ENCODE measurements around the gene SIRT4.
"Not testable (repeated sequence)": the region's sequence is repeated elsewhere in the genome, so short reads cannot be mapped to it uniquely, and the experiment has no call there.

SIRT4 gene

GRCh38 chr12:120283318-120283717 lies 18.8 kb upstream of the SIRT4 start:
- no peak for ATAC-seq

- ATAC-seq: no peak
These were observed 17.7 kb upstream of the SIRT4 start for GRCh38 chr12:120284381-120284780.

DNA sequence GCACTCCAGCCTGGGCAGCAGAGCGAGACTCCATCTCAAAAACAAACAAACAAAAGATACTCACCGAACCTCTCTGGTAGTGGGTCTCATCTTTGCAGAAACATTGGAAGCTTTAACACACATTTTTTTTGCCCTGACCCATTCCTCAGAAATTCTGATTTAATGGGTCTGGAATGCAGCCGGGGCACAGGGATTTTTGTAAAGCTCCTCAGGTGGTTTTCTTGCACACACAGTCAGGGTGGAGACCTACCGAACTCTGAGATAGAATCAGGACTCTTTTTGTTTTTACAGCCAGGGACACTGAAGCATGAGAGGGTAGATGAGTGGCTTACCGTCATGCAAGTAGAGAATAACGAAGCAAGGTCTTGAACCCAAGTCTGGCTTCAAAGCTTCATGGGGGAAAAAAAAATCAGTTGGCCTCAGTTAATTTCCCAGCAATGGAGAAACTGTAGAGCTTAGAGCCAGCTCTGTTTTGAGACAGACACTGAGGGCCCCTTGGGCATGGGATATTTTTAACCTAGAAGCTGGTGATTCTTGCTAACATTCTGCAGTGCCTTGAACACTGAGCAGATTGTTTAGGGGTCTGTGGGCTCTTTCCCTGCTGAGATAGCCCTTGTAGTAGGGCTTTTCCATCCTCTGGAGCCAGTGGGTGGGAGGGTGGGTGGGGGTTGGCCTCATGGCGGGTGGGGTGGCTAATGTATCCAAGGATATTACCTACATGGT lies 15.2 kb upstream of the SIRT4 start:
- ATAC-seq: no peak

DNA sequence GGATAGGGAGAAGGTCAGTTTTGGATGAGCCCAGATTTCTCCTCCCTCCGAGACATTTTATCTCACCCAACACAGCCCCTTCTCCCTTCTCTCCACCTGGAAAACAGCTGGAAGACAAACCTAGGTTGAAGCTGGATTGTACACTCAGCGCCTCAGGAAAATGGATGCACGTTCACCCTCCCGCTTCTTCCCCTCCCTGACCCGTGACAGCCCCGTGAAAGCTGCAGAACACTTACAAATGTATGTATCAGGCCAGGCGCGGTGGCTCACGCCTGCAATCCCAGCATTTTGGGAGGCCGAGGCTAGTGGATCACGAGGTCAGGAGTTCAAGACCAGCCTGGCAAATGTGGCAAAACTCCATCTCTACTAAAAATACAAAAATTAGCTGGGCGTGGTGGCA lies 14.6 kb upstream of the SIRT4 start:
- ATAC-seq: no peak

- peak; percentile 1 to 2 for ATAC-seq
These were observed 11.4 kb upstream of the SIRT4 start for GRCh38 chr12:120290609-120291305.

DNA sequence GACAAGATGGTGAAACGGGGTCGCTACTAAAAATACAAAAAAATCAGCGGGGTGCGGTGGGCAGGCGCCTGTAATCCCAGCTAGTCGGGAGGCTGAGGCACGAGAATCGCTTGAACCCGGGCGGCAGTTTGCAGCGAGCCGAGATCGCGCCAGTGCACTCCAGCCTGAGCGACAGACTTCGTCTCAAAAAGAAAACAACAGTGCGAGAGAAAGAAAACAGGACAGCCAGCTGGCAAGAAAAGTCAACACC lies 9.8 kb upstream of the SIRT4 start:
- ATAC-seq: peak; percentile 3

GRCh38 chr12:120292661-120293531 lies 9.2 kb upstream of the SIRT4 start, which contains the start of gene RNU4-1:
TSS of gene RNU4-1 (minus strand) at chr12:120293237.
- peak; percentile 56 to 58 for ATAC-seq

- no peak for ATAC-seq
These were observed 12.1 kb downstream of the SIRT4 start for GRCh38 chr12:120314220-120314619.

- ATAC-seq: no peak
These were observed 14.7 kb downstream of the SIRT4 start for GRCh38 chr12:120316798-120317223.

DNA sequence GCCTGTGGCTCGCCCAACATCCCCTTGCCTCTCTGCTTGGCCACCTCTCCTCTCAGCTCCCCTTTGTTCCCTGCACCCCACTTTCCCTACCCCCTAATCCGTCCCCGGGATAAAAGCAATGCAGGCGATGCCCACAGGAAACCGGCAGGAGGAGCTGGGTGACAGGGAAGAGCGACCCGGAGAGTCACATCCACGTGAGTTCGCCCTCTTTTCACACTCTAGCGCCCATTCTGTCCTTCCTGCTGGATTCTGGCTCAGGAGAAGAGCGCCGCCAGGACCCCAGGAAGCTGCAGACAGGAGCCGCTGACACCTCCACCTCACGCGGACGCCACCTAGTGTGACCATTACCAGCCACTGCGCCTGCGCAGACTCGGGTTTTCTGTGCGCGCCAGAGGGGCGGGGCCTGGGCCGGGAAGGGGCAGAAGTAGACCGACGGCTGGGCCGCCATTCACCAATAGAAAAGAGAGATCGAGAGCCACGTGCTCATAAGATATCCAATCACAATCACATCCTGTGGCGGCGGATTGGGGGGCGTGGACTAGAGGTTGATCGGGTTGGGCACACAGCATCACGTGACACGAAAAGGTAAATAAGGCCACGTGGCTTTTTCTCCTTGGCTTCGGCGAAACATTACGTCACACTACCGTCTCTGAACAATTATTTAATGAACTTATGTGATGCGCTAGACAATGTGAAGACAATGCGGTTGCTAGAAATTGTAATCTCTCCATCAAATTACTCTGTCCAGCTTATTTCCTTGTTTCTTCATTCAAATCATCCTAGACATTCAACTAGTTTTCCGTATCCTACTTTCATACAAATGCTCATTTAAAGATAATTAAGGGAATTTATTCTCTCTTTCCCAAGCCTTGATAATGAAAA lies 15.3 kb downstream of the SIRT4 start:
- peak; percentile 100 for ATAC-seq

GRCh38 chr12:120321382-120322202 lies 19.5 kb downstream of the SIRT4 start:
- no peak for ATAC-seq

- ATAC-seq: no peak
These were observed 21.7 kb downstream of the SIRT4 start for GRCh38 chr12:120323772-120324171.

- ATAC-seq: no peak
These were observed 22.8 kb downstream of the SIRT4 start for GRCh38 chr12:120324841-120325417.

DNA sequence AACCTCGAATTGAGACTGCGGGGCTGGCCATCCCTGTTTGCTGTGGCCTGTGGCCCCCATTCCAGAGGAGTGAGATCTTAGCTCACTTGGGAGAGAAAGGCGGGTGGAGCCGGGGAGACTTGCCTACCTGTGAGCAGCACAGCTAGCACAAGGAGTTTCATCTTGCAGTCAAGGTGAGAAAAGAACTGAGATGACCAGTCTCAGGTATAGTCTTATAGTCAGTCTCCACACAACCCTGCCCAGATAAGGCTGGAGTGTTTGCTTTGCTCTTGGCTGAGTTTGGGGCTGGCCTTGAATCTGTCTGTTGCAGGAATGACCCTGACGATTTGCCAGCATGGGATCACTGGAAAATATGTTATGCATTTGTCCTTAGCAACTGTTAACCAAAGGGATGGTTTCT lies 25.5 kb downstream of the SIRT4 start, which contains the start of gene PLA2G1B:
PLA2G1B (minus strand) TSS at position 187 of the 400 bp plus-strand sequence; CDS start at position 161, 26 bp downstream.
- no peak for ATAC-seq

DNA sequence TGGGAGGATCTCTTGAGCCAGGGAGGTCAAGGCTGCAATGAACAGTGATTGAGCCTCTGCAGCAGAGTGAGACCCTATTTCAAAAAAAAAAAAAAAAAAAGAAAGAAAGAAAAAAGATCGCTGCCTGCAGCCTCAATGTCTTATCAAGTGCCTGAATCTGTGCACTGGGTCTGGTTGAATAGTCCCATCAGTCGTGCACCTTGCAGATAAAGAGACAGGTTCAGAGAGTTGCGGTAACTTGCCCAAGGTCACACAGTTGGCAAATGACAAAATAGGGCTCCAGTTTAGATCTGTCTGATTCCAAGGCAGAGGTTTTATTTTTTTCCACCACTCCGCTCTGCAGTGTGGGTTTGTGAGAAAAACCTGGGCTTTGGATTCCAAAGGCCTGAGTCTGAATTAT lies 26.1 kb downstream of the SIRT4 start:
- no peak for ATAC-seq

DNA sequence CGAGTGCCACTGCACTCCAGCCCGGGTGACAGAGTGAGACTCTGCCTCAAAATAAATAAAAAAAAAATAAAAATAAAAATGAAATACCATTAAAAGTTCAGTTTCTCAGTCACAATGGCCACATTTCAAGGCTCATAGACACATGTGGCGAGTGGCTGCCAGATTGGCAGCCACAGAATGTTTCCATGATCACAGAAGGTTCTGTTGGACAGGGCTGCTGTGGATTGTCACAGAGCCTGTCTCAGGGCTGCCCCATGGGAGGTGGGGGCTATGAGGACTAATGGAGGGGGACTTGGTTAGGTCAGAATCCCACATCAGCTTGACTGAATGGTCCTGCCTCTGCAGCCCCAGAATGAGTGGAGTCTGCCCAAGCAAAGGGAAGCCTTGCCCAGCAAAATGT lies 29.3 kb downstream of the SIRT4 start:
- no peak for ATAC-seq

- no peak for ATAC-seq
These were observed 29.9 kb downstream of the SIRT4 start for GRCh38 chr12:120332041-120332440.

DNA sequence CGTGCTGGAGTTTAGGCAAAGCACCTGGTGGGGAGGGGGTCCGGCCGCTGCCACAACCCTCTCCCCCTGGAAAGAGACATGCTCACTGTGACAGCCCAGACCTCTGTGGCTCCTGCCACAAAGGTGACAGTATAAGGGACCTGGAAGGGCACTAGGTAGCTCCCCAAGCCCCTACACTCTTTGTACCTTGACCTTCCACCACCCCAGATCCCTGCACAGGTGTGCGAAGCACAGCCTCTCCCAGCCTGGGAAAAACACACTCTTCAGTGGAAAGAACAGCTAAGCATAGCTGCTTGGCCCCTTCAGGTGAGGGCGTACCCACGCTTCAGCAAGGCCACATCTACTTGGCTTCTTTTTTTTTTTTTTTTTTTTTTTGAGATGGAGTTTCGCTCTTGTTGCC lies 30.4 kb downstream of the SIRT4 start:
- ATAC-seq: no peak

DNA sequence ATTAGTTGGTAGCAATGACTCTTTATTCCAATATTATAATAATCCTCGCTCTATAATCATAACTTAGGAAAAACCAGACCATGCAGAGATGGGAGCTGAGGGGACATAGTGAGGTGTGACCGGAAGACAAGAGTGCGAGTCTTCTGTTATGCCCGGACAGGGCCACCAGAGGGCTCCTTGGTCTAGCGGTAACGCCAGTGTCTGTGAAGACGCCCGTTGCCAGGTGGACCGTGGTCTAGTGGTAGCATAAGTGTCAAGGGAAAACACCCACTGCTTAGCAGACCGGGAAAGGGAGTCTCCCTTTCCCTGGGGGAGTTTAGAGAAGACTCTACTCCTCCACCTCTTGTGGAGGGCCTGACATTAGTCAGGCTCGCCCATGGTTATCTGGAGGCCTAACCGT lies 33.3 kb downstream of the SIRT4 start:
- not testable (repeated sequence) for ATAC-seq

- not testable (repeated sequence) for ATAC-seq
These were observed 34.3 kb downstream of the SIRT4 start for GRCh38 chr12:120336392-120336791.

DNA sequence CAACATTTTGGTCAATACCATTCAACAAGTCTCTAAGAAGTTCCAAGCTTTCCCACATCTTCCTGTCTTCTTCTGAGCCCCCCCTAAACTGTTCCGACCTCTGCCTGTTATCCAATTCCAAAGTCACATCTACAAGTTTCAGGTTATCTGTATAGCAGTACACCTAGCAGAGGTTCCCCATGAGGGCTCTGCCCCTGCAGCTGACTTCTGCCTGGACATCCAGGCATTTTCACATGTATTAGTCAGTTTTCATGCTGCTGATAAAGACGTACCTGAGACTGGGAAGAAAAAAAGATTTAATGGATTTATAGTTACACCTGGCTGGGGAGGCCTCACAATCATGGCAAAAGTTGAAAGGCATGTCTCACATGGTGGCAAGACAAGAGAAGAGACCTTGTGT lies 35.6 kb downstream of the SIRT4 start:
- ATAC-seq: no peak

Data from activated CD4-positive, CD25-positive, alpha-beta regulatory T cell treated with anti-CD3 and anti-CD28 coated beads, Interleukin-2, amount 50 U/mL, for 24 hours (primary cell).